Natural killer cell (primary cell): ENCODE results near the gene ERICH6B. TPM values are rescaled to one million over a fixed set of nuclear protein-coding genes. Genes with fewer than 3 reads are reported as not detected.

Experiments
- ATAC-seq, 3 donors: fragments of 150-1000 bp in 2 of 3; fragments of 200-7000 bp in 1 of 3; cut with Tn5 transposase; 1 replicate in 1 of 3; 2 replicates in 2 of 3; pipeline ENCODE4 v1.10.0; 2021; ENCODE audit warnings: mild to moderate bottlenecking in 2 of 3, moderate library complexity in 2 of 3
- DNase-seq, 2 donors: peaks; one replicate each; pipeline versions ENCODE4 v3.0.0 to v3.0.0-alpha.2; 2013 to 2021; ENCODE audit warnings: mixed read lengths in 1 of 2
- H3K27ac ChIP-seq: one replicate; pipeline ENCODE4 v1.5.1; 2013; ENCODE audit warnings: mild to moderate bottlenecking, low read length
- H3K27me3 ChIP-seq: one replicate; pipeline ENCODE4 v1.6.1; 2013; ENCODE audit warnings: low read length; ENCODE audit not compliant: control insufficient read depth, insufficient read depth
- H3K36me3 ChIP-seq: one replicate; pipeline ENCODE4 v1.6.1; 2013; ENCODE audit warnings: low read length; ENCODE audit not compliant: control insufficient read depth, insufficient read depth
- H3K4me1 ChIP-seq: one replicate; pipeline ENCODE4 v1.6.1; 2013; ENCODE audit warnings: low read length; ENCODE audit not compliant: control insufficient read depth, insufficient read depth
- H3K4me3 ChIP-seq: one replicate; pipeline ENCODE4 v1.5.1; 2013; ENCODE audit warnings: low read length
- H3K9me3 ChIP-seq: one replicate; pipeline ENCODE4 v1.6.1; 2013; ENCODE audit warnings: low read length; ENCODE audit not compliant: control insufficient read depth, insufficient read depth
- H3K27ac Mint-ChIP-seq, 2 donors: one replicate each; pipeline ENCODE4 v1.8.0; 2022; ENCODE audit warnings: mild to moderate bottlenecking in 2 of 2, mixed read lengths in 2 of 2, moderate library complexity in 1 of 2
- H3K27me3 Mint-ChIP-seq, 2 donors: one replicate each; pipeline ENCODE4 v1.8.0; 2022; ENCODE audit warnings: low read depth in 2 of 2, mixed read lengths in 2 of 2
- H3K36me3 Mint-ChIP-seq: one replicate; pipeline ENCODE4 v1.8.0; 2022; ENCODE audit warnings: mixed read lengths
- H3K4me1 Mint-ChIP-seq, 2 donors: one replicate each; pipeline ENCODE4 v1.8.0; 2022; ENCODE audit warnings: mixed read lengths in 2 of 2
- H3K4me3 Mint-ChIP-seq: one replicate; pipeline ENCODE4 v1.8.0; 2022; ENCODE audit warnings: mild to moderate bottlenecking, moderate library complexity, mixed read lengths
- H3K9me3 Mint-ChIP-seq, 2 donors: one replicate each; pipeline ENCODE4 v1.8.0; 2022; ENCODE audit warnings: mixed read lengths in 2 of 2
- CTCF ChIP-seq: fragments of 200-600 bp; IDR thresholded peaks from one replicate; pipeline ENCODE4 v1.8.0; 2022; ENCODE audit warnings: antibody characterized with exemption
- WGBS: methylation state at CpG from one replicate; pipeline ENCODE4 v1.1.7; 2013; ENCODE audit warnings: missing lambda C conversion rate; ENCODE audit not compliant: insufficient coverage; 5-methylcytosine and 5-hydroxymethylcytosine counted together
- intact Hi-C: fragments of 100-400 bp; cut with micrococcal nuclease; formaldehyde crosslinking; loops from one replicate; pipeline ENCODE4 v1.14.2; 2022
- total RNA-seq, 4 donors: library from RNA; stranded (reverse); fragments of 120-200 nt in 1 of 4; gene quantifications; one replicate each; pipeline versions ENCODE4 v1.2.3 to v1.2.4, GENCODE V29; 2013 to 2022

ERICH6B gene
- total RNA-seq, 3 donors from 2014 or later (not counting 1 experiment from before 2014, with no cell fraction given), result not detected

- peak; percentile 76 to 83 (median 80) for ATAC-seq
- 81% methylated on average over 3 of the region's 3 CpGs for WGBS
- peak; percentile 95 for TF ChIP-seq CTCF
These were observed 104.0 kb downstream of the ERICH6B start for GRCh38 chr13:45511310-45512097.

GRCh38 chr13:45510672-45511071, 104.9 kb downstream of the ERICH6B start:
- Mint-ChIP-seq H3K9me3 (no peaks in the 10 kb centered on the region), H3K36me3 (peaks cover 12% of the 10 kb centered on the region), H3K27ac (peak overlapping the region in 1 of 2 donors; percentile 14), H3K4me1 (peaks cover 8 to 22% of the 10 kb centered on the region in 2 donors), H3K4me3 (no peak overlapping the region), H3K27me3 (no peaks in the 10 kb centered on the region)
- intact Hi-C loops, result loop anchor here (2.0 kb wide), 1 partner anchor 810 kb away; no protein-coding TSS in a partner anchor
- Histone ChIP-seq H3K4me1 (no peaks in the 10 kb centered on the region), H3K27me3 (no peaks in the 10 kb centered on the region), H3K27ac (no peak overlapping the region), H3K9me3 (no peaks in the 10 kb centered on the region), H3K36me3 (peaks cover 60% of the 10 kb centered on the region), H3K4me3 (no peak overlapping the region)
- TF ChIP-seq CTCF, result no peak
- no peak for ATAC-seq
- 100% methylated on average over 3 of the region's 3 CpGs for WGBS
- no peak for DNase-seq

More at GRCh38 chr13:45511310-45512097, 104.0 kb downstream of the ERICH6B start:
- Mint-ChIP-seq H3K27me3 (no peaks in the 10 kb centered on the region), H3K4me1 (peaks cover 4 to 14% of the 10 kb centered on the region in 2 donors), H3K36me3 (peaks cover 6% of the 10 kb centered on the region), H3K27ac (peak overlapping the region; percentile 65 to 67), H3K9me3 (no peaks in the 10 kb centered on the region), H3K4me3 (no peak overlapping the region)
- Histone ChIP-seq H3K27ac (no peak overlapping the region), H3K36me3 (peaks cover 60% of the 10 kb centered on the region), H3K4me3 (no peak overlapping the region), H3K9me3 (no peaks in the 10 kb centered on the region), H3K4me1 (no peaks in the 10 kb centered on the region), H3K27me3 (no peaks in the 10 kb centered on the region)
- intact Hi-C loops, result loop anchor here (2.0 kb wide), 1 partner anchor 809 kb away; no protein-coding TSS in a partner anchor
- peak in 1 of 2 donors; percentile 84 for DNase-seq

DNA sequence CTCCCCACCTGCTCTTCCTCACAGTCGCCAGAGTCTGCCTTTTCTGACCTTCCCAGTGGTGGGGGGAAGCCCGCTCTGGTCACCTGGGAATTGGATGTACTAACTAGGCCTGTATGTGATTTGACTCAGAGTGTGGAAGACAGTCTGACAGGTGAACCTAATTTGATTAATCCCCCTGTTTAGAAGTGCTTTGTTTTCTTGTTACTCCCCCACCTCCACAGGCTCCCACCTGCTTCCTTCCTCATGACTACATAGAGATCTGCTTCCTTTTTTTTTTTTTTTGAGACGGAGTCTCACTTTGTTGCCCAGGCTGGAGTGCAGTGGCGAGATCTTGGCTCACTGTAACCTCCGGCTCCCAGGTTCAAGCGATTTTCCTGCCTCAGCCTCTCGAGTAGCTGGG, 106.8 kb downstream of the ERICH6B start:
- DNase-seq (no peak), ATAC-seq (no peak)
- Histone ChIP-seq H3K27me3 (no peaks in the 10 kb centered on the region), H3K4me1 (no peaks in the 10 kb centered on the region), H3K36me3 (peaks cover 62% of the 10 kb centered on the region), H3K4me3 (no peak overlapping the region), H3K27ac (no peak overlapping the region), H3K9me3 (no peaks in the 10 kb centered on the region)
- peaks cover 13% of the 10 kb centered on the region for H3K36me3 Mint-ChIP-seq
- no peaks in the 10 kb centered on the region for H3K27me3 Mint-ChIP-seq
- TF ChIP-seq CTCF, result no peak
- intact Hi-C loops, result no loop called here
- H3K9me3 Mint-ChIP-seq, result no peaks in the 10 kb centered on the region
- peak overlapping the region in 1 of 2 donors; percentile 60 for H3K27ac Mint-ChIP-seq
- 84% methylated on average over 7 of the region's 7 CpGs for WGBS
- no peak overlapping the region for H3K4me3 Mint-ChIP-seq
- H3K4me1 Mint-ChIP-seq, result peaks cover 8 to 22% of the 10 kb centered on the region in 2 donors
